ENCODE results near the gene ALPK1.

- TF ChIP-seq CTCF (conservative IDR thresholded peaks at IDR 0.05; ENCODE audit: low read length) (no peak), EZH2phosphoT487 (IDR thresholded peaks at IDR 0.05; ENCODE audit: borderline replicate concordance, low read depth, low read length) (no peak)
These were observed 80.0 kb downstream of the ALPK1 start for GRCh38 chr4:112377171-112377570.
